GM10248 (cell line): ENCODE results near the gene GLS.
"Not testable (repeated sequence)": the region's sequence is repeated elsewhere in the genome, so short reads cannot be mapped to it uniquely, and the experiment has no call there.

Experiments used
- CTCF ChIA-PET: fragments of 300-600 bp; sonication (Branson Sonifier 250); formaldehyde crosslinking; extraction: SDS; loops from one replicate; lab custom pipeline; 2021; ENCODE audit warnings: antibody characterized with exemption; lab: Yijun Ruan, JAX
- POLR2A ChIA-PET: fragments of 350-650 bp; sonication (Branson Sonifier 250); formaldehyde crosslinking; extraction: SDS; loops from one replicate; lab custom pipeline; 2020; ENCODE audit warnings: antibody characterized with exemption; lab: Yijun Ruan, JAX
- DNase-seq: peaks from one replicate; pipeline ENCODE4 v3.0.0; 2012; ENCODE audit errors: extremely low spot score
- TF ChIP-seq, protein P1 (sequence below): IDR thresholded peaks from 2 replicates; pipeline ENCODE4 v1.5.1; 2012; ENCODE audit warnings: mild to moderate bottlenecking, low read depth; ENCODE audit errors: extremely low read depth, missing control alignments, control extremely low read depth

Gene GLS

GRCh38 chr2:190987938-190988337, 107.3 kb downstream of the GLS start:
- POLR2A ChIA-PET, result no interaction called here
- CTCF ChIA-PET, result interaction anchor here (0.9 to 2.1 kb wide), 6 partner anchors 9 to 41 kb away, joined by 3 to 11 read pairs (median 5); no protein-coding TSS in a partner anchor
- no peak for DNase-seq
- TF ChIP-seq, protein P1, sequence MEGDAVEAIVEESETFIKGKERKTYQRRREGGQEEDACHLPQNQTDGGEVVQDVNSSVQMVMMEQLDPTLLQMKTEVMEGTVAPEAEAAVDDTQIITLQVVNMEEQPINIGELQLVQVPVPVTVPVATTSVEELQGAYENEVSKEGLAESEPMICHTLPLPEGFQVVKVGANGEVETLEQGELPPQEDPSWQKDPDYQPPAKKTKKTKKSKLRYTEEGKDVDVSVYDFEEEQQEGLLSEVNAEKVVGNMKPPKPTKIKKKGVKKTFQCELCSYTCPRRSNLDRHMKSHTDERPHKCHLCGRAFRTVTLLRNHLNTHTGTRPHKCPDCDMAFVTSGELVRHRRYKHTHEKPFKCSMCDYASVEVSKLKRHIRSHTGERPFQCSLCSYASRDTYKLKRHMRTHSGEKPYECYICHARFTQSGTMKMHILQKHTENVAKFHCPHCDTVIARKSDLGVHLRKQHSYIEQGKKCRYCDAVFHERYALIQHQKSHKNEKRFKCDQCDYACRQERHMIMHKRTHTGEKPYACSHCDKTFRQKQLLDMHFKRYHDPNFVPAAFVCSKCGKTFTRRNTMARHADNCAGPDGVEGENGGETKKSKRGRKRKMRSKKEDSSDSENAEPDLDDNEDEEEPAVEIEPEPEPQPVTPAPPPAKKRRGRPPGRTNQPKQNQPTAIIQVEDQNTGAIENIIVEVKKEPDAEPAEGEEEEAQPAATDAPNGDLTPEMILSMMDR, result no peak

GRCh38 chr2:190988910-190989309, 108.3 kb downstream of the GLS start:
- ChIA-PET POLR2A (no interaction called here), CTCF (interaction anchor here (0.9 to 2.1 kb wide), 4 partner anchors 13 to 42 kb away, joined by 3 to 11 read pairs (median 6); no protein-coding TSS in a partner anchor)
- no peak for DNase-seq
- TF ChIP-seq, protein P1, result no peak

DNA sequence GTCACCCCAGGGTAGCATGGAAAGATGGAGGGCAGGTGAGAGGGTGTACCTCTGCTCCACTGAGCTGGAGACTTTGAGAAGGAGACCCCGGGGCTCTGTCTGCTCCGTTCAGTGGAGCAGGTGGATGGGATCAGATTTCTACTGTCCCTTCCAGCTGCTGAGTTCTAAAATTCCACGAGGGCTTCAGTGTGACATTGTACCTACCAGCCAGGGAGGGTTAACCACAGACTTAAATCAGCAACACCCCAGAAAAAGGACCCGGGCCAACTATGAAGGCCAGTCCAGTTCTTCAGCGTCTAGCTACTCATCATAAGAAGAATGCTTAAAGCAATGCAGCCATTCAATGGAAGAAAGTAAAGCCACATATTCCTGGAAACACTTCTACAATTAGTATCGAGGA, 109.5 kb downstream of the GLS start:
- DNase-seq, result no peak
- CTCF ChIA-PET, result interaction anchor here (0.7 to 2.1 kb wide), 4 partner anchors 15 to 25 kb away, joined by 3 to 8 read pairs (median 4); no protein-coding TSS in a partner anchor
- TF ChIP-seq, protein P1, result no peak
- POLR2A ChIA-PET, result no interaction called here

DNA sequence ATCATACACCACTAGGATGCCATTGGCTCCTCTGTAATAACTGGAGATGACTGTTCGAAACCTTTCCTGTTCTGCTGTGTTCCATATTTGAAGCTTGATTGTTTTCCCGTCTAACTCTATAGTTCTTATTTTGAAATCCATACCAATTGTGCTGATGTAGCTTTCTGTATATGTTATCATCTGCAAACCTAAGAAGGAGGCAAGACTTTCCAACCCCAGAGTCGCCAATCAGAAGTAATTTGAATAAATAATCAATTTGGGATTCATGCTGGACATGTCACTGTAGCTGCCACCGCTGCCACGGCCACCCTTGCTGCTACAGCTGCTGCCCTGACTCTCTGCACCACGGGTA, 112.6 kb downstream of the GLS start:
- DNase-seq, result no peak
- TF ChIP-seq, protein P1, result no peak
- ChIA-PET CTCF (interaction anchor here (1.2 to 1.5 kb wide), 2 partner anchors 9 kb away, joined by 3 read pairs; no protein-coding TSS in a partner anchor), POLR2A (no interaction called here)

DNA sequence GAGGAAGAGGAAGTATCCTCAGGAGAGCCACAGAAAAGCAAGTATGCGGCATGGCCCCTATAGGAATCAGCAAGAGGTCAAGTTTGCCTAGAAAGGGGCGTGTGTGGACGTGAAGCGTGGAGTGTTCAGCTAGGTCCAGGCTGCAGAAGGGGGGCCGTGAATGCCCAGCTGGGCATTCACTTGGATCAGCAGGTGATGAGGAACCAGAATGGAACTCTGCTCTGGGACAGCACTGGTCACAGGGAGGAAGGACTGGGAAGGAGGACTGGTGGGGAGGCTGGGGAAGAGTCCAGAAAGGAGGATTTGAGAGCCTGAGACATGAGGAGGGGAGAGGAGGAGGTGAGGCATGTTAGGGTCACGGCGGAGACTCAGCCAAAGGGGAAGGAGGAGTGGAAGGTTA, 113.5 kb downstream of the GLS start:
- TF ChIP-seq, protein P1, result no peak
- ChIA-PET POLR2A (no interaction called here), CTCF (interaction anchor here (0.7 to 1.2 kb wide), 2 partner anchors 10 to 12 kb away, joined by 3 read pairs; no protein-coding TSS in a partner anchor)
- no peak for DNase-seq

GRCh38 chr2:190995315-190995714, 114.7 kb downstream of the GLS start:
- CTCF ChIA-PET, DNase-seq: not testable (repeated sequence)
- POLR2A ChIA-PET, result interaction anchor here (1.0 kb wide), 1 partner anchor 17 kb away, joined by 3 read pairs; no protein-coding TSS in a partner anchor

DNA sequence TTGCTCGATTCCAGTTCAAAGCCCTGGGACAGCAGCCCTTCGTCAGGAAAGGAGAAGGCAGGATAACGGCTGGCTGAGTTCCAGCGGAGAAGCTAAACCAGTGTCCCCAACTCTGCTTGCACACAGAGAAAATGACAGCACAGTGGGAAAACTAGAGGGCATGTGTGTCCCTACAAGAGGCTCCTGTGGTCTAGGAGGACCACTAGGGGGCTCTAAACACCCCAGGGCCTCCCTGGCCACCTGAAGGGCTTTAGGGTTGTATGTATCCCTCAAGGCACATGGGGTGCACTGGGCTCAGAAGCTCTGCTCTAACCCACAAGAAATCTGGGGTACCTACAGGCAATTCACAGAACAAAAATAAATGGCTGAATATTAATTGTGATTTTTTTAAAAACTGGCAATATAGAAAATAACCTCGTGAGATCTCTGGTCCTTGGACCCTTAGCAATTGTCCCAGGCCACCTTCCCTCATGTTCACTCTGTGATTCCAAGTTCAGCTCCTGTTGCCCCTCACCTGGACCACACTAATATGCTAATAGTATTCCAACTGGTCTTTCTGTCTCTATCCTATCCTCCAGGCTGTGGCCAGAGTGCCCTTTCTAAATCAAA, 115.8 kb downstream of the GLS start:
- ChIA-PET CTCF (interaction anchor here (1.1 to 1.4 kb wide), 2 partner anchors 9 to 33 kb away, joined by 3 to 5 read pairs; no protein-coding TSS in a partner anchor), POLR2A (no interaction called here)
- TF ChIP-seq, protein P1, result peak; percentile 34
- no peak for DNase-seq
